ENCODE data around the gene CD320.

GRCh38 chr19:8261881-8262280 lies 46.3 kb downstream of the CD320 start:
- TF ChIP-seq POLR2A (IDR thresholded peaks at IDR 0.05) (no peak), CTCF (IDR thresholded peaks at IDR 0.05) (no peak)

Measured in lower leg skin (tissue), 3 donors.